GM12872 (cell line): ENCODE results near the gene RSPO4.

Experiments
- TF ChIP-seq, protein P1 (sequence below): IDR thresholded peaks from 3 replicates; pipeline ENCODE4 v1.5.1; 2011; ENCODE audit warnings: low read depth, mild to moderate bottlenecking, low read length, moderate library complexity; ENCODE audit not compliant: insufficient read depth

RSPO4 gene

GRCh38 chr20:1034415-1034789 is 32.3 kb upstream of the RSPO4 start:
- TF ChIP-seq, protein P1, sequence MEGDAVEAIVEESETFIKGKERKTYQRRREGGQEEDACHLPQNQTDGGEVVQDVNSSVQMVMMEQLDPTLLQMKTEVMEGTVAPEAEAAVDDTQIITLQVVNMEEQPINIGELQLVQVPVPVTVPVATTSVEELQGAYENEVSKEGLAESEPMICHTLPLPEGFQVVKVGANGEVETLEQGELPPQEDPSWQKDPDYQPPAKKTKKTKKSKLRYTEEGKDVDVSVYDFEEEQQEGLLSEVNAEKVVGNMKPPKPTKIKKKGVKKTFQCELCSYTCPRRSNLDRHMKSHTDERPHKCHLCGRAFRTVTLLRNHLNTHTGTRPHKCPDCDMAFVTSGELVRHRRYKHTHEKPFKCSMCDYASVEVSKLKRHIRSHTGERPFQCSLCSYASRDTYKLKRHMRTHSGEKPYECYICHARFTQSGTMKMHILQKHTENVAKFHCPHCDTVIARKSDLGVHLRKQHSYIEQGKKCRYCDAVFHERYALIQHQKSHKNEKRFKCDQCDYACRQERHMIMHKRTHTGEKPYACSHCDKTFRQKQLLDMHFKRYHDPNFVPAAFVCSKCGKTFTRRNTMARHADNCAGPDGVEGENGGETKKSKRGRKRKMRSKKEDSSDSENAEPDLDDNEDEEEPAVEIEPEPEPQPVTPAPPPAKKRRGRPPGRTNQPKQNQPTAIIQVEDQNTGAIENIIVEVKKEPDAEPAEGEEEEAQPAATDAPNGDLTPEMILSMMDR: no peak

- TF ChIP-seq, protein P1: no peak
These were observed 31.8 kb upstream of the RSPO4 start for GRCh38 chr20:1033751-1034414.

- TF ChIP-seq, protein P1: no peak
These were observed 27.9 kb upstream of the RSPO4 start for GRCh38 chr20:1029980-1030379.

- TF ChIP-seq, protein P1: no peak
These were observed 20.8 kb upstream of the RSPO4 start for GRCh38 chr20:1022871-1023270.

DNA sequence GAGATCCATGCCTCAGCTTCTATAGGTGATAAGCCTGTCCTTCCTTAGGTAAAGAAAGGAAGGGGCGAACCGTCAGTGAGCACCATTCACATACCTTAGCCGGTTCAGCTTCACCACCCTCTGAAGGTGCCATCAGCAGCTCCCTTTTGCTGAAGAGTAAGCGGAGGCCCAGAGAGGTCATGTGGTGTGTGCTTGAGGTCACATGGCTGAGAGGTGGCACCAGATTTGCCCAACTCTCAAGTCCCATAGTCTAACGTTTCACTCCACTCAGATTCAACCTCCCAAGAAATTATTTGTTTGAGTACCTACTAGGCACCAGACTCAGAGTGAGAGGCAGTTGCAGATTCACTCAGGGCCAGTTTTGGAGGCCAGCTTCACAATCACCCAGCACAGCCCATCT is 18.5 kb upstream of the RSPO4 start:
- TF ChIP-seq, protein P1: no peak

GRCh38 chr20:1019344-1019743 is 17.2 kb upstream of the RSPO4 start:
- TF ChIP-seq, protein P1: no peak

- TF ChIP-seq, protein P1: no peak
These were observed 15.6 kb upstream of the RSPO4 start for GRCh38 chr20:1017677-1018076.
